Left lobe of liver (tissue), 2 donors: ENCODE results near the gene ARHGAP15. TPM values are rescaled to one million over a fixed set of nuclear protein-coding genes. Genes with fewer than 3 reads are reported as not detected.

Experiments used
- ATAC-seq: fragments of 200-7000 bp; cut with Tn5 transposase; one replicate; pipeline ENCODE4 v1.9.1; 2020; ENCODE audit warnings: mild to moderate bottlenecking, moderate library complexity
- DNase-seq: peaks from one replicate; pipeline ENCODE4 v3.0.0-alpha.2; 2020; ENCODE audit warnings: low spot score
- total RNA-seq: library from RNA; stranded (reverse); gene quantifications from one replicate; pipeline ENCODE4 v1.2.1, GENCODE V29; 2021
- donor health status: DM: no; HTN: no; CAD: no; lungs with moderate emphysema.
- donor health status: DM: no; HTN: yes; CAD: no.

ARHGAP15 gene
- total RNA-seq, 1 donor from 2014 or later, result 2.3 TPM

DNA sequence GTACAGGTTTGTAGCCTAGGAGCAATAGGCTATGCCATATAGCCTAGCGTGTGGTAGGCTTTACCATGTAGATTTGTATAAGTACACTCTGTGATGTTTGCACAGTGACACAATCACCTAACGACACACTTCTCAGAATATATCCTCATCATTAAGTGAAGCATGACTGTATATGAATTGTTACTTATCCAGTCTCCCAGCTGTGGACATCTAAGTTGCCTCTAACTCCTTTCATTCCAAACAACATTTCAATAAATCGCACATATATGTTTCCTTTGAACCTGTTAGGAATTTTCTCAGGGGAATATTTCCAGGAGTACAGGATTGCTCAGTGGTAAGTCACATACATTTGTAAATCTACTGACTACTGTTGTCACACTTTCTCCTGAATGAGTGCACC, 90.0 kb downstream of the ARHGAP15 start:
- DNase-seq, result no peak
- no peak for ATAC-seq

DNA sequence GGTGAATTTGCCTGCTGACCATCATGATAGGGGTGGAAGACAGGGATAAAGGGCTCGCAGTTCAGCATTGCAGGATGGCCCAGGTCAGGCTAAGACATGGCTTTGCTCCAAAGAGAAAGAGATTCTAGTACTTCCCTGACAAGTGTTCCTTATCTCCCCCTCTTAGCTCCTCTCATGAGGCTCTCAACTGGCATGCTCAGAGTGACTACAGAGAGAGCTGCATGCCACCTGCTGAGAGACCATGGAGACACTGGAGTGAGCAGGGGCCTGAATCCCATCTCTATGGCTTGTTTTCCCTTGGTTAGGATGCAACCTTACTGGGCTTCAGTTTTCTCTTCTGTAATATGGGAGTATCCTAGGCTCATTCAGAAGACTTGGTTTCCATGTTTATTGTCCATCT, 94.3 kb downstream of the ARHGAP15 start:
- ATAC-seq (no peak), DNase-seq (no peak)

DNA sequence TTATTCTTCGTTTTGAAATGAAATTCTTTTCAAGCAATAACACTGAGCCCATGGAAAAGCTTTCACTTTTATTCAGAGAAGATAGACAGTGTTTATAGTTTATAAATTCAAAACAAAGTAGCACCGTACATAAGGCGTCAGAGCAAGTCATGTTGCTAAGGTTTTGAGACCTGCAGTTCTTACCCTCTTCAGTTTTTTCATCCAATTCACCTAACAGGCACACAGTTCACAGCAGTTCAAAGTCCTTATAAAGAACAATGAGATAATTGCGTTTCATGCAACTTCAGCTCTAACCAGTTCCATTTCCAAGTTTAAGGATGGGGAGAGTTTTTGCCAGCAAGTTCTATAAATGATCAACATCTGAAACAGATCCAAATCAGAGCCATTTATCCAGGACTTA, 96.7 kb downstream of the ARHGAP15 start:
- ATAC-seq (no peak), DNase-seq (no peak)

DNA sequence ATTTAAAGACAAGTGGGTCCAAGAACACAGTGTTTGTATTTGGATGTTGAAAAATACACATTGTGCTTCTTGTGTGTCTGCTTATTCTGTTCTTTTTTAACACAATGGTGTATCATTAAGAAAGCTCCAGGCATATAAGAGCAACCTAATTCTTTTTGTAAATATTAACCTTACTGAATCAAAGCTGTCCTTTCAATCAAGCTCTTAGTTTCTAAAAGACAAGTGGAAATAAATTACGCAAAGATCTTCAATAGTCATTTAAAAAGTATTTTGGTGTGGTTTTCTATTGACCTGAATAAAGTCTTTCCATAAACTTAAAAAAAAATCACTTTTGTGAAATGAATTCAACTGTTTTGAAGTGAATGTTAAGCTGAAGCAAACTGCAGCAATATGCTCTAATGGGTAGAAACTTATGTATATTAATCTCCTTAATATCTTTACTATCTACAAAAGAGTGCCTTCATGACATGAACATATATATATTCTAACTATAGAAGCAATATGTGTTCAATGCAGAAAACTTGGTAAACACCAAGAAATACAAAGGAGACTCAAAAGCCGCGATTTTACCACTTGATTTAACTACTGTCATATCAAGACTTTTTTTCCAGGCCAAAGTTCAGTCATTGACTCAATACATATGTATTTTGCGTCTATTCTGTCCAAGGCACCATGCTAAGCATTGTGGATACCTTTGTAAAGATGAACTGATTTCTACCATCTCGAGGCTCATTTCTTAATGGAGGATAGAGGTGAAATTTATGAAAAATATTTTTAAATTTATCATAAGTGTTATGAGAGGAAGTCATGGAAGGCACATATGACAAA, 97.7 kb downstream of the ARHGAP15 start:
- no peak for ATAC-seq
- no peak for DNase-seq

DNA sequence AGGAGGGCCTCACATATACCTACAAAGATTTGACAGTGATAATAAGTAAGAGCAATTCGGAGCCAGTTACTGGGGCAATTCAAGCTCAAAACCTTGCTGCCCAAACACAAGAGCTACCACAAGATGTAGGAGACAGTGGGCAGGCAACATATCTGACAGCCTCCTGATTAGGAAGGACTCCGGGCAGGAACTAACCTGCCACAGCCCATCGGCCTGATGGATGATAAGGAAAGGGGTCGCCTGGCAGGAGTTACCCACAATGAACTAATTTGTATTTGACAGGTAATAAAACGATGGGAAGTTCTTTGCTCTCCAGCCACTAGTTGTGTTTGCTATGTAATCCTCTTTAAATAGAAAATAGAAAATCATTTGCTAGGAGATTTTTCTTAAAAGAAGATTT, 100.2 kb downstream of the ARHGAP15 start:
- no peak for ATAC-seq

DNA sequence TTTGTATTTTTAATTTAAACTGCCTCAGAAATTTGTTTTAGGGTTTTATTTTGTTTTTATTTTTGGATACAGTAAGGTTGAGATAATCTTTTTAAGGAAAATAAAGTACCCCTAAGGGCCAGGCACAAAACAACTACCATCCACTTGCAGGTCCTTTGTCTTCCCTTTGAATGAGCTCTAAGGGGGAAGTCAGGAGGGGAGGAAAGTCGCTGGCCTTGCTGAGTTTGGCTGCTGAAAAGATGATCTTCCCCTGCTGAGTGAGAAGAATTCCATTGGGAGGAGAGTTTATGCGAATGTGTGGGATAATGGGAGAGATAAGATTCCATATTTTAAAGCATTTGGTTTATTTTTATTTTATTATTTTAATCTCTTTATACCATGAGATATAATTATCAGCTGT, 100.7 kb downstream of the ARHGAP15 start:
- no peak for ATAC-seq
- DNase-seq, result no peak

More for the DNA sequence above, 100.2 kb downstream of the ARHGAP15 start:
- no peak for DNase-seq

DNA sequence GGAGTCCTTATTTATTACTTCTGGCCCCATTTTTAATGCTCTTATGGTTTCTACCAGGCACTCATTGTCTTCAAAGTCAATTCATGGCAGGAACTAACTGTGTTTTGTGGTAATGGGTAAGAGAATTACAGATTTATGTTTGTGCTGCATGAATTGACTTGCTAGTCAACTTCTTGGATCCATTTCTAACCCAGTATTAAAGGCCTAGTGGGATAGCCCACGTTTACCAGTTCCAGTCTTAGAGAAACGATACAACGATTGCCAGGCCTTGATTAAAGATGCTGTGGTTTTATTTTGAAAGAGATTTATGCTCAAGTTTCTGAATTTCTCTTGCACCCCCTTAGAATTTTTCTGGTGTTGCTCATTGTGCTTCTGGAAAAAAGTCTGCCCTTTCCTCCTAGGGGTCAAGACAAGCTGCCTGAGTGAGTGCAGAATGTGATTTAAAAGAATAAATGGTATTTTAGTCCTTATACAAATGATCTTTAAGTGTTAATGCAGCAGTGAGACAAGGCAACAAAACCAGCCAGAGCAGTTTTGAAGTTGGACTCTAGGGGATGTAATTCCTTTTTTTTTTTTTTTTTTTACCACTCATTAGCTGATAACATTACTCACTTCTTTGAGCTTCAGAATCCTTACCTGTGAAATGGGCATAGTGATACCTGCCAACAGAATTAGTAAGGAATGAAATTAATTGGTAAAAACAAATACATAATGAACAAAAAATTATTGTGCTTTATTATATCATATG, 101.5 kb downstream of the ARHGAP15 start:
- ATAC-seq (no peak), DNase-seq (no peak)

DNA sequence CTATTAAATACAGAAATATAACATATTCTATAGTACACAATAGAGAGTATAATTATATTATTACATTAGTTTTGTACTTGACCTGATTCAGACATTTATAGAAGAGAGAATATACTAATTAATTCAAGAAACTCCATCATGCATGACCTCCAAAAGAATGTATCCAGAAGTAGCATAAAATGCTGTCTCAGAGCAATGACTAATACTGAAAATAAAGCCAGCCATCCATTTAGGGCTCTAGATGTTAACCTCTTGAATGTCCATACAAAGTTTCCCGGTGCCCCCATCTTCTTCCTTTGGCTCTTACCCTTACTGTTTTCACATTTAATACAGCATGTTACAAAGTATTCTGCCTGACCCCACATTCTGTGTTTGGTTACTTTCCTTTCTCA, 102.0 kb downstream of the ARHGAP15 start:
- ATAC-seq (no peak), DNase-seq (no peak)

DNA sequence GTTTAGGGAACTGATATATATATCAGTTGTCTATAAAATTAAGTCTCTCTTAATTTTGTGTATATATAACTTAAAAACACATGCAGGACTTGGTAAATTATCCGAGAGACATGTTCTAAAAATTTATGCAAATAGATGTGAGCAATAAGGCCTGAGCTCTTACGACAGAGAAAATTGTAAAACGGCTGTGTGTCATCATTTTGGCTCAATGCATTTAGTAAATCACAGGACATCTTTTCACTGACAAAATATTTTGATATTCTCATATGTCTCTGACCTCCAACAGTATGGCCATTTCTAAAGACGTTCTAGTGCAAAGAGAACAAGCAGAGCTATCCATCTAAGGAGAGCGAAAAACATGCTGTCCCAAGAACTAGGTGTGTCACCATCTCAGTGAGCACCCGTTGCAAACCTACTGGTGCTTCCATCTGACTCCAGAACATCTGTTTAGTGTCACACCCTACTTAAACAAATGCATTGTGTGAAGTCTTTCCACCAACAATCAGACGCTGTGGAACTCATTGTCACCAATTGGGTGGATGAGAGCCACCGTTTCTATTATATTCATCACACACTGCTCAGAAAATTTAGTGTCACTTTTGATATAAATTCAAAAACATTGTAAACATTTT, 108.0 kb downstream of the ARHGAP15 start:
- DNase-seq, result no peak
- no peak for ATAC-seq

DNA sequence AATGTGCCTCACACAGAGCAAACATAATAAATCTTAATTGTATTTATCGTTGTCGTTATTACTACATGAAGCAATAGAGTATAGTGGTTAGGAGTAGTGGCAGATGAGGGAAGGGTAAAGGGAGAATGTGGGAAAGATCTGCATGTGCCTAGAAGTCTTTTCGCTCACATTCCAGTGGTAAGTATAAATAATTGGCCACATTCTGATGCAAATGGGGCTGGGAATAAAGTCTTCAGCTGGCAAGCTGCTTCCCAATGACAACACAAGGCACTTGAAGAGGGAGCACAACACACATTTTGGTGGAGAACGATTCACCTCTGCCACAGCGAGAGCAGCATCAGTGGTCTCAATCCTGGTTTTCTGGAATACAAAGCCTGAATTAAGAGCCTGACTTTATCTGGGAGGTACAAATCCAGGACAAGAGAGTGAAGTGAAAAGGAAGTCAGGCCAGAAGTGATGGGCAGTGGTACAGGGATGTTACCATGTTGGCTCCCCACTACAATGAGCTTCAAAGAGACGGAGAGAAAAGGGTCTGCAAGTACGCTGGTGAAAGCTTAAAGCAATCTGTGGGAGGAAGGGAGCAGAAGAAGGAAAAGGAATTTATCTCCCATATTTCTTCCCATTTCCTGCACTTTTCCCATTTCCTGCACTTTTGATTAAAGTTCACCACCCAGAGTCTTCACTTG, 112.3 kb downstream of the ARHGAP15 start:
- DNase-seq, result no peak
- ATAC-seq, result no peak

DNA sequence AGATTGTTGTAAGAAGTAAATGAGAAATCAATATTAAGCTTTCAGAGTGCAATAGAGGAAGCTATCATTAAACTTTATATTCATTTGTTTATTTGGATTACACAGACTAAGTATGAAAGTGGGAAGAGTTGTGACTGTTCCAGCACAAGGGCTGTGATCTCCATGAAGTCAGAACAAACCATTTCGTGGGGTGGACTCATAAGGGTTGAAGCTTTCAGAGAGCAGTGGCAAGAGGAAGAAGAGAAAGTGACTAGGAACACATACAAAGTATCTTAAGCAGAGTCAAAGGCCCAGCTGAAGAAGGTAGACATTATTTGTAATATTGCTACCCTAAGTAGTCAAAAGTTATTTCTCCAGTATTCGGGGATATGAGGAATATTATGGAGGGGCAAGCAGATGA, 117.0 kb downstream of the ARHGAP15 start:
- ATAC-seq (no peak), DNase-seq (no peak)

DNA sequence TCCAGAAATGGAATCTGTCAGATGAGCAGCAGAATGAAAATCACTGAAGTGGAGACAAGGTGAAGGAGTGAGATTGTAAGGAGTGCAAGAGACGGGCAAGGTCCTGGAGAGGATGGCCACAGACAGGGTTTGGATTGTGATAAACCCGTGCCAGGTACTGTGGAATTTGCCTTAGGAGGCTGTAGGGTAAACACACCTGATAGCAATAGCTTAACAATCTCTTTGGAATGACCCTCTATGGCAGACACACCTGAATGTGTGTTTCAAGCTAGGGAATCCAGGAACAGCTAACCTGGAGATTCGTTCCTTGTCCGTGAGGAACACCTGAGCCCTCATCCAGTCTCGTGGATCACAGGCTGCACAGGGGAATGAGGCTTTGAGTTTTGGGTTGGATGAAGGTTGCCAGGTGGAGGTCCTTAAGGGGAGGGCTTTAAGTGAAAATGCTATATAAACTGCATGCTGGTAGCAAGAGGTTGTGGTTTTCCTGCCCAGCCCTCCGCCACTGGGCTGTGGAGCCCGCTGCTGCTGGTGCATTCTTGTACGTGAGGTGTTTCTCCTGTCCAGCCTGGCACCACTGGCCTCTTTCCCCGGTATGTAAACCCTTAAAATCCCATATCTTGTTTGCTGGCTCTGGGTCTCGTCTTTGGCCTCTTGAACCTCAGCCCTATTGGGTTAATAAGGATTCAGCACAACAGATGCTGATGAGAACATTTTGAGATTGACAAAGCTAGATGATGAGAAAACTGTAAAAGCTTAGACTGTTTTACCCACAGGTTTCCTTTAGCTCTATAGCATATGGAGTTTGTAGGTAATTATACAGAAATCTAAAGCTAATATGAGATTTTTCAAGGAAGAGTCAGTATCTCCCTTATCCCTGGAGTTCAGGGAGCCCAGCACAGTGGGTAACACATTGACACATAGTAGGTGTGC, 117.9 kb downstream of the ARHGAP15 start:
- ATAC-seq, result no peak
- no peak for DNase-seq

DNA sequence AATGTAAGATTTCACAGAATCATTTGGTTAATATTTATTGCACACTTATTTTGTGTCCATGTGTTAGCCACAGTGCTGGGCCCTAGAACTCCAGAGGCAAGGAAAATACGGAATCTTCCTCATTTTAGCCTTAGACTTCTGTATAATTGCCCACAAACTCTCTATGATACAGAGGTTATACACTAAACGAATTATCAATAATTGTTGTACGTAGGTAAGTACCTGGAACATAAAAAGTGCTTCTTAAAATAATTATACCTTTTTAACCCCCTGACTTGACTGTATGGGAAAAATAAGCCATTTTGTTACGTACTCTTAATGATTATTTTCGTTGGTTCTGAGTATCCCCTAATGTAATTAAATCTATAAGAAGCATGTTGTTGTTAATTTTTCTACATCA, 119.4 kb downstream of the ARHGAP15 start:
- DNase-seq, result no peak
- no peak for ATAC-seq

DNA sequence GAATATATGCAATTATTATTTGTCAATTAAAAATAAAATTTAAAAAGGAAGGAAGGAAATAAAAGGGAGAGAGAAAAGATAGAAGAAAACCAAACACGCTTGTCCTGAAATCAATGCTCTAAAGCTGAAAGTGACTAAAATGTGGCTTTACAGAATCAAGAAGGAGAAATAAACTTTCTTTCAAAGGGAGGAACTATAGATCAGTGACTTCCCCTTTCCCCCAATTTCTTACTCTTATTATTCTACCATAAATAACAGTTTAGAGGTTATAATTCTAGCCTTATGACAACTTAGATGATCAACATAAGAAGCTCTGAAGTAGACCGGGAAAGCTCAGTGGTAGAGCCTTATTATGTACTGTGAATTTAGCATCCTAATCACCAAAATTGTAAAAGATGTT, 122.5 kb downstream of the ARHGAP15 start:
- no peak for ATAC-seq
- DNase-seq, result no peak

DNA sequence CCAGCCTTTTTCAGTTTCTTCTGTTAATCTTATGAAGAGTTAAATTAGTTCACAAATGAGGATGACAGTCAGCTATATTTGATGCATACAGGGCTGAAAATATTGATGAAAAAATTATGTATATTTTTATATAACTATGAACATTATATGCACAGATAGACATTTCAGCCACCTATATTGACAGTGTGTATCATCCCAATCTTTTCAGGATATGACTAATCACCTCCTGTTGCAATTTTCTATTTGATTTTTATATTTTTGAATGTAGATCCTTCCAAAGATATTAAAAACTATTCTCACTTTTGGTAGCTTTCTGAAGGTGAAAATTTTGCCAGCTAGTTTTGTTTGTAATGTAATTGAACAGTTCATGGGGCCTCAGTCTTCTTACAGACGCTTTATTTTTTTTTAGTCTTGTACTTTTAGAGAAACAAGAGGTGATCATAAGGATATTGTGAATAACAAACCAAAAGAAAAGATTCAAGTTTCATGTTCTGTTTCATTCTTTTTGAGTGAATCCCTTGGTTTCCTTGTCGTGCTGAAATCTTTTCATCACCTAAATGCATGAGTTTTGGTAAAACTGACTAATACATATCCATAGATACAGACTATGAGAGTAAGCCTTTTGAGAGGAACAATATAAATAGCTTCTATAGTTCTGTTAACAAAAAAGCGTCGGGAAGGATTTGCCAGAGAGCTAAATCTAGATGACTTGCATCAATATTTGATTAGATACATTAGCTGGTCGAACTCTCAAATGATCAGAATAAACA, 123.1 kb downstream of the ARHGAP15 start:
- no peak for ATAC-seq
- no peak for DNase-seq

DNA sequence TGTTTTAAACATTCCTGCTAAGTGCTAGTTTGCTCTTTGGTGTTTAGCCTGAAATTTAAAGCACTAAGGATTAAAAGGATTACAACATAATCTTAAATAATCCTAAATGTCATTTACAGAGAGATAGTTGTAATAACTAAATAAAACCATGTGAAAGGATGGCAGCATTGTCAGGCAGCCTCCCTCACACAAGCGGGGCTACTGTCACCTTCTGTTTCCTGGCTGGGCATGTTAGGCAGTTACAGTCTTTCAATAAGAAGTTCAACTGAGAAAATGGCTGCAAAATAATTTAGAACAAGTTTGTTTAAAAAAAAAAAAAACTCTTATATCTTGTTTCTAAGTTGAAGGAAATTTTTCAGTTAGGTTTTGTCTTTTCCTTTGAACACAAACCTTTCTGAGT, 124.9 kb downstream of the ARHGAP15 start:
- ATAC-seq, result no peak
- DNase-seq, result no peak

DNA sequence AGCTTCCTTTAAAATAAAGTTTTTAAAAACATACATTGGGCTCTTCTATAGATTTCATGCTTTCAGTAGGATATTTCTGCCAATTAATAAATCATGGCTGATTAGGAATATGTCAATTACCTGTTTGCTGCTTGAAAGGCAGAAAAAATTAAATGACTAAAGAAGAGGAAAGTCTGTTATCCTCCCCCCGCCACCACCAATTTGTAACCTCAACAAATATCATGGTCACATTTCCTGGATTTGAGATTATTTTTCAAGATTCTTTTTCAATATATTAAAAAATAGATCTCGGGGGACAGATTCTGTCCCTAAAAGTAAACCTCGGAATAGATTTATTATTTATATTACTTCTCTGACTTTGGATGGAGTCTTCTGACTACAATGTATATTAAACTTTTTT, 125.9 kb downstream of the ARHGAP15 start:
- DNase-seq (no peak), ATAC-seq (no peak)

DNA sequence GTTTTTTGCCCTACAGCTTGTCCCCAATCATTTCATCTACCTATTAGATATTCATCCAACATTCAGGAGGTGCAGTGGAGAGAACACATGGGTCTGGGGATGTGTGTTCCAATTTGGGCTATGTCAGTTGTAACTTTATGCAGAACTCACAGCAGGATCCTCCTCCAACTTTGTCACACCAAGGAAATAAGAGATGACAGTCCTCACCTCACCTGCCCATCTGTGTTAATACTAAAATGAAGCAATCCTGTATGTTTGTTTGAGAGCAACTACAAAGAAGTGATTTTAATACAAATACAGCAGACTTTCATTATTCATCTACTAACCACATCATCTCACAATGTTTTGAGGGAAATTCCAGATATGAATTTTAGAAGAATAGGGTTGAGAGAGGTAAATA, 126.7 kb downstream of the ARHGAP15 start:
- no peak for DNase-seq
- no peak for ATAC-seq

DNA sequence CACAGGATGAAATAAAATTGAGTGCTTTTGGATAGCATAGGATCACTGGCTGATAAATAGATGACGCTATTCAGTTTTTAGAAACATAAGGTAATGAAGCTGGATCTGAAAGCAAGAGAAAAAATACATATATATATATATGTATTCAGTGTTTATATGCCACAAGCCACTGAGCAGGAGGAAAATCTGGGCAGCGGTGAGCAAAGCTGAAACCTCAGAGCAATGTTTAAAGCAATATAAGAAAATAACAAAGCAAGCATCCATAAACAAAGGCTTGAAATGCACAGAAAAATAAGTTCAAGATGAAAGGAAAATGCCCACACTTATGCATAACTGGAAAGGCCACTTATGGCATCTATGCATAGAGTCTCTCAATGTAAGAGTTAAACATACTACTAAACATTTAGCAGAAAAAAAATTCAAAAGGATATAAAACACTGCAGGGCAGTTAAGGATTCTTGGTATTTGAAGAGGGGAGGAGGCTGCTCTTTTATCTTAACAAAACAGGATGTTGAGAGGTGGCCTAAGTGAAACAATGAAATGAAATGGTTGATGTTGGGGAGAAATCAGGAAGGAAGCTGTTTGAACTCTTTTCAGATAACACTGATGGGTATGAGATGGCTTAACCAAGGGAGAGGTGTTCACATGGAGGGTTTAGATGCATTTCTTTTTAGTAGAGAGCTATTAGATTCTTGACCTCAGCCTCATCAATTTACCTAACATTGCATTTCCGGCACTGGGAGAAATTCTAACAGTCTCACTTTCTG, 129.1 kb downstream of the ARHGAP15 start:
- ATAC-seq (no peak), DNase-seq (no peak)
